Neural cell (in vitro differentiated cells): ENCODE measurements around the gene BMAL2. TPM values are rescaled to one million over a fixed set of nuclear protein-coding genes. Genes with fewer than 3 reads are reported as not detected.

Source experiments
- H2AFZ ChIP-seq: fragments of 200-600, 300-800 bp; sonication (generic), shearing (Covaris generic); 2 replicates; pipeline ENCODE4 v1.6.0; 2014; ENCODE audit warnings: low read depth, mild to moderate bottlenecking, antibody characterized with exemption, low read length, moderate library complexity
- H3F3A ChIP-seq: fragments of 200-600 bp; shearing (Covaris generic); 2 replicates; pipeline ENCODE4 v1.6.1; 2016; ENCODE audit warnings: mild to moderate bottlenecking, moderate library complexity, mixed read lengths, antibody characterized with exemption, low read length; ENCODE audit not compliant: insufficient read depth, poor library complexity, severe bottlenecking
- H3K27ac ChIP-seq: fragments of 200-600, 300-800 bp; sonication (generic), shearing (Covaris generic); 2 replicates; pipeline ENCODE4 v1.5.1; 2014; ENCODE audit warnings: mild to moderate bottlenecking, low read length, moderate library complexity
- H3K27me3 ChIP-seq: fragments of 300-800, 200-600 bp; sonication (generic), shearing (Covaris generic); 2 replicates; pipeline ENCODE4 v1.6.0; 2014; ENCODE audit warnings: mild to moderate bottlenecking, low read depth, low read length, moderate library complexity; ENCODE audit not compliant: insufficient read depth
- H3K36me3 ChIP-seq: fragments of 300-800, 200-600 bp; sonication (generic), shearing (Covaris generic); 2 replicates; pipeline ENCODE4 v1.5.1; 2014; ENCODE audit warnings: mild to moderate bottlenecking, antibody characterized with exemption, low read length, moderate library complexity; ENCODE audit not compliant: insufficient read depth
- H3K4me2 ChIP-seq: fragments of 300-800, 200-600 bp; sonication (generic), shearing (Covaris generic); 2 replicates; pipeline ENCODE4 v1.6.0; 2014; ENCODE audit warnings: mild to moderate bottlenecking, low read length
- H3K4me3 ChIP-seq: fragments of 300-800, 200-600 bp; sonication (generic), shearing (Covaris generic); 2 replicates; pipeline ENCODE4 v1.5.1; 2014; ENCODE audit warnings: mild to moderate bottlenecking, low read length, moderate library complexity
- H3K79me2 ChIP-seq: fragments of 200-600 bp; shearing (Covaris generic); replicated peaks from 2 replicates; pipeline ENCODE4 v1.6.0; 2014; ENCODE audit warnings: mild to moderate bottlenecking, low read length, moderate library complexity; ENCODE audit not compliant: insufficient read depth
- H3K9ac ChIP-seq: fragments of 300-800, 200-600 bp; sonication (generic), shearing (Covaris generic); 2 replicates; pipeline ENCODE4 v1.6.1; 2016; ENCODE audit warnings: mild to moderate bottlenecking, low read length, mixed read lengths
- H3K9me2 ChIP-seq: fragments of 200-600 bp; shearing (Covaris generic); 2 replicates; pipeline ENCODE4 v1.6.1; 2016; ENCODE audit warnings: mild to moderate bottlenecking, low read length, mixed read lengths; ENCODE audit not compliant: insufficient read depth
- H3K9me3 ChIP-seq: fragments of 200-600, 300-800 bp; sonication (generic), shearing (Covaris generic); 2 replicates; pipeline ENCODE4 v1.6.1; 2016; ENCODE audit warnings: mild to moderate bottlenecking, mixed run types, low read length, moderate library complexity, mixed read lengths
- H4K20me1 ChIP-seq: fragments of 200-600 bp; shearing (Covaris generic); 2 replicates; pipeline ENCODE4 v1.6.1; 2016; ENCODE audit warnings: mild to moderate bottlenecking, mixed run types; ENCODE audit not compliant: insufficient read depth
- CTCF ChIP-seq: fragments of 450-650 bp; IDR thresholded peaks from 2 replicates; pipeline ENCODE4 v1.5.1; 2014; ENCODE audit warnings: antibody characterized with exemption, mild to moderate bottlenecking, moderate library complexity; ENCODE audit not compliant: poor library complexity, severe bottlenecking
- EP300 ChIP-seq: fragments of 450-650 bp; conservative IDR thresholded peaks from 2 replicates; pipeline ENCODE4 v1.6.1; 2014; ENCODE audit warnings: antibody characterized with exemption, mild to moderate bottlenecking, moderate library complexity; ENCODE audit not compliant: poor library complexity, severe bottlenecking
- EZH2 ChIP-seq: fragments of 200-600, 300-800 bp; shearing (Covaris generic), sonication (generic); IDR thresholded peaks from 2 replicates; pipeline ENCODE4 v1.6.1; 2014; ENCODE audit warnings: antibody characterized with exemption, low read length, borderline replicate concordance, mild to moderate bottlenecking; ENCODE audit not compliant: insufficient read depth, poor library complexity, severe bottlenecking
- MXI1 ChIP-seq: fragments of 450-650 bp; conservative IDR thresholded peaks from 2 replicates; pipeline ENCODE4 v1.6.1; 2014; ENCODE audit warnings: antibody characterized with exemption, mild to moderate bottlenecking; ENCODE audit not compliant: poor library complexity, severe bottlenecking
- POLR2AphosphoS5 ChIP-seq: IDR thresholded peaks from 2 replicates; pipeline ENCODE4 v1.6.1; 2012
- RAD21 ChIP-seq: fragments of 450-650 bp; conservative IDR thresholded peaks from 2 replicates; pipeline ENCODE4 v1.6.1; 2014; ENCODE audit warnings: antibody characterized with exemption, mild to moderate bottlenecking, moderate library complexity
- REST ChIP-seq: IDR thresholded peaks from 2 replicates; pipeline ENCODE4 v1.6.1; 2012; ENCODE audit warnings: borderline replicate concordance
- SMC3 ChIP-seq: fragments of 450-650 bp; conservative IDR thresholded peaks from 2 replicates; pipeline ENCODE4 v1.6.1; 2014; ENCODE audit warnings: antibody characterized with exemption, mild to moderate bottlenecking, moderate library complexity; ENCODE audit not compliant: poor library complexity
- TAF1 ChIP-seq: IDR thresholded peaks from 2 replicates; pipeline ENCODE4 v1.6.1; 2012; ENCODE audit warnings: low read depth
- polyA plus RNA-seq: library from polyadenylated mRNA; depleted of rRNA; stranded (reverse); fragments of >200 nt; gene quantifications from 2 replicates; pipeline ENCODE4 v1.2.3, GENCODE V29; 2014

BMAL2 gene
- polyA plus RNA-seq, 1 donor from 2014 or later, result 9.8 TPM

GRCh38 chr12:27338473-27338872, 5.8 kb downstream of the BMAL2 start:
- Histone ChIP-seq H3K79me2 (peaks cover 14% of the 10 kb centered on the region), H2AFZ (no peak overlapping the region), H3K27ac (no peak overlapping the region), H3K9me2 (no peaks in the 10 kb centered on the region), H3F3A (no peaks in the 10 kb centered on the region), H3K9ac (no peak overlapping the region), H3K36me3 (no peaks in the 10 kb centered on the region), H4K20me1 (no peaks in the 10 kb centered on the region), H3K4me2 (no peak overlapping the region), H3K4me3 (no peak overlapping the region), H3K27me3 (no peaks in the 10 kb centered on the region), H3K9me3 (no peaks in the 10 kb centered on the region)
- TF ChIP-seq MXI1 (no peak), EZH2 (no peak), CTCF (no peak), TAF1 (no peak)

GRCh38 chr12:27340971-27341370, 8.3 kb downstream of the BMAL2 start:
- peaks cover 3% of the 10 kb centered on the region for H3K79me2 ChIP-seq
- no peaks in the 10 kb centered on the region for H3K9me3 ChIP-seq
- no peaks in the 10 kb centered on the region for H4K20me1 ChIP-seq
- no peaks in the 10 kb centered on the region for H3F3A ChIP-seq
- no peak overlapping the region for H3K4me2 ChIP-seq
- no peak overlapping the region for H2AFZ ChIP-seq
- no peak overlapping the region for H3K9ac ChIP-seq
- H3K27ac ChIP-seq, result no peak overlapping the region
- no peak overlapping the region for H3K4me3 ChIP-seq
- H3K36me3 ChIP-seq, result no peaks in the 10 kb centered on the region
- no peaks in the 10 kb centered on the region for H3K27me3 ChIP-seq
- H3K9me2 ChIP-seq, result no peaks in the 10 kb centered on the region
- TF ChIP-seq SMC3, result no peak
- TF ChIP-seq TAF1, result no peak
- TF ChIP-seq RAD21, result no peak
- no peak for TF ChIP-seq EZH2
- TF ChIP-seq CTCF, result no peak
- TF ChIP-seq POLR2AphosphoS5, result no peak
- no peak for TF ChIP-seq EP300
- no peak for TF ChIP-seq REST
- no peak for TF ChIP-seq MXI1
